Keratinocyte (primary cell): ENCODE results near the gene HGF.

Experiments used
- CTCF ChIP-seq, 3 experiments: IDR thresholded peaks in 1 of 3; conservative IDR thresholded peaks in 1 of 3; optimal IDR thresholded peaks in 1 of 3; 2 replicates in 2 of 3; 3 replicates in 1 of 3; pipeline versions ENCODE3 to v1.5.1; 2011; ENCODE audit warnings: low read length in 3 of 3, mild to moderate bottlenecking in 3 of 3, moderate library complexity in 2 of 3, control low read depth in 1 of 3, inconsistent platforms in 1 of 3; ENCODE audit not compliant: insufficient read depth in 2 of 3; ENCODE audit errors: extremely low read depth in 1 of 3
- EZH2 ChIP-seq: IDR thresholded peaks from one replicate; pipeline ENCODE4 v1.6.1; 2012; ENCODE audit warnings: inconsistent platforms, mild to moderate bottlenecking, low read length, moderate library complexity

DNA sequence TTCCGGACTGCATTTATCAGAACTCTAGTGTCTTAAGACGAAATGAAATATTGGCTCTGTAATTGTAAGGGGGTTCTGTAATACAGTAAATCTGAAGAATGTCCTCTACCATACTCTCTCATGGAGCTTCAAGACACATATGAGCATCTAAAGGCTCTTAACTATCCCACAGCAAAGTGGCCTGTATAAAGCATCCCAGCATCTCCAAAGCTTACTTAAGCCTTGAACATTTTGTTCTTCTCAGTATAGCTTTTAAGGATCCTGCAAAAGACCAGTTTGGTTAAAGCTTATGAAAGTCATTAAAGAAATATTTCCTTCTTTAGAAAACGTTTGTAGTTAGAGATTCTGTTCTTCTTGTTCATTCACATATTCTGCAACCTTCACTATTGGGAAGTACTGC lies 75.1 kb downstream of the HGF start:
- TF ChIP-seq CTCF (optimal IDR thresholded peaks at IDR 0.05 in 1 of 3, IDR thresholded peaks at IDR 0.05 in 1 of 3, conservative IDR thresholded peaks at IDR 0.05 in 1 of 3; ENCODE audit: extremely low read depth in 1 of 3, insufficient read depth in 2 of 3, low read length in 3 of 3) = no peak
- TF ChIP-seq EZH2 = no peak
